ENCODE results near the gene TTPAL.

- TF ChIP-seq POLR2A (IDR thresholded peaks at IDR 0.05) (peak in 1 of 2 donors; percentile 49), CTCF (IDR thresholded peaks at IDR 0.05) (no peak)
These were observed 18.7 kb upstream of the TTPAL start for GRCh38 chr20:44457016-44457415.
